IMR-90 (cell line): ENCODE results near the gene CSGALNACT2. TPM values are rescaled to one million over a fixed set of nuclear protein-coding genes. Genes with fewer than 3 reads are reported as not detected.

Source experiments
- ATAC-seq: fragments of 200-7000 bp; cut with Tn5 transposase; 2 replicates; pipeline ENCODE4 v1.9.1; 2020; ENCODE audit warnings: low read depth, mild to moderate bottlenecking, moderate library complexity
- BruUV-seq: library from RNA; stranded (reverse); fragments of 400-500 nt; replicated peaks from 2 replicates; lab custom pipeline; 2021; lab: Mats Ljungman, UMichigan
- CTCF ChIA-PET: fragments of 300-600 bp; formaldehyde crosslinking; extraction: SDS; loops from one replicate; lab custom pipeline; 2021; ENCODE audit warnings: antibody characterized with exemption; lab: Yijun Ruan, JAX
- POLR2A ChIA-PET: fragments of 300-600 bp; sonication (Branson Sonifier 250); formaldehyde crosslinking; loops from one replicate; lab custom pipeline; 2022; ENCODE audit warnings: antibody characterized with exemption; ENCODE audit not compliant: unreplicated experiment; lab: Charles Lee
- DNase-seq: peaks from one replicate; pipeline ENCODE4 v3.0.0; 2013
- H2AFZ ChIP-seq: replicated peaks from 2 replicates; pipeline ENCODE3; 2013; ENCODE audit warnings: low read length, mild to moderate bottlenecking; ENCODE audit not compliant: poor library complexity
- H2AK5ac ChIP-seq: 2 replicates; pipeline ENCODE4 v1.6.1; 2013; ENCODE audit warnings: low read depth, low read length, inconsistent platforms
- H2AK9ac ChIP-seq: replicated peaks from 2 replicates; pipeline ENCODE3; 2013; ENCODE audit warnings: mild to moderate bottlenecking, low read depth, low read length, moderate library complexity; ENCODE audit not compliant: poor library complexity
- H2BK120ac ChIP-seq: 2 replicates; pipeline ENCODE4 v1.6.1; 2013; ENCODE audit warnings: low read depth, low read length, inconsistent platforms
- H2BK15ac ChIP-seq: 3 replicates; pipeline ENCODE4 v1.6.1; 2013; ENCODE audit warnings: low read depth, low read length, inconsistent platforms
- H2BK20ac ChIP-seq: 2 replicates; pipeline ENCODE4 v1.6.1; 2013; ENCODE audit warnings: low read depth, mild to moderate bottlenecking, inconsistent platforms, low read length, moderate library complexity
- H2BK5ac ChIP-seq: 2 replicates; pipeline ENCODE4 v1.6.1; 2013; ENCODE audit warnings: mild to moderate bottlenecking, low read depth, low read length, inconsistent platforms; ENCODE audit not compliant: poor library complexity, severe bottlenecking
- H3K14ac ChIP-seq: replicated peaks from 2 replicates; pipeline ENCODE4 v1.6.1; 2013; ENCODE audit warnings: low read depth, low read length, inconsistent platforms
- H3K18ac ChIP-seq: 2 replicates; pipeline ENCODE4 v1.6.1; 2013; ENCODE audit warnings: low read depth, low read length, control low read depth
- H3K23ac ChIP-seq: 2 replicates; pipeline ENCODE4 v1.6.1; 2013; ENCODE audit warnings: low read depth, low read length, inconsistent platforms
- H3K27ac ChIP-seq: 2 replicates; pipeline ENCODE4 v1.5.1; 2013; ENCODE audit warnings: mild to moderate bottlenecking, control low read depth, low read length; ENCODE audit not compliant: insufficient read depth
- H3K27me3 ChIP-seq: 2 replicates; pipeline ENCODE4 v1.6.1; 2013; ENCODE audit warnings: low read length; ENCODE audit not compliant: control insufficient read depth, insufficient read depth
- H3K36me3 ChIP-seq: 2 replicates; pipeline ENCODE4 v1.6.1; 2013; ENCODE audit warnings: low read length, mixed read lengths; ENCODE audit not compliant: control insufficient read depth, insufficient read depth
- H3K4ac ChIP-seq: 2 replicates; pipeline ENCODE4 v1.6.1; 2013; ENCODE audit warnings: low read depth, low read length, inconsistent platforms
- H3K4me1 ChIP-seq: 2 replicates; pipeline ENCODE4 v1.6.1; 2013; ENCODE audit warnings: low read length, mixed read lengths; ENCODE audit not compliant: control insufficient read depth, insufficient read depth
- H3K4me2 ChIP-seq: 2 replicates; pipeline ENCODE4 v1.6.1; 2013; ENCODE audit warnings: low read depth, mild to moderate bottlenecking, control low read depth, low read length, moderate library complexity
- H3K4me3 ChIP-seq: 2 replicates; pipeline ENCODE4 v1.5.1; 2013; ENCODE audit warnings: low read depth, mild to moderate bottlenecking, control low read depth, low read length, moderate library complexity; ENCODE audit not compliant: insufficient read depth
- H3K56ac ChIP-seq: 2 replicates; pipeline ENCODE4 v1.6.1; 2013; ENCODE audit warnings: low read length, inconsistent platforms; ENCODE audit not compliant: insufficient read depth; ENCODE audit errors: extremely low read depth
- H3K79me1 ChIP-seq, 2 experiments: 2 replicates each; pipeline ENCODE4 v1.6.1; 2013; ENCODE audit warnings: low read length in 2 of 2, inconsistent platforms in 1 of 2, low read depth in 1 of 2
- H3K9ac ChIP-seq: 2 replicates; pipeline ENCODE4 v1.6.1; 2013; ENCODE audit warnings: low read depth, low read length, control low read depth
- H3K9me1 ChIP-seq: 2 replicates; pipeline ENCODE4 v1.6.1; 2013; ENCODE audit warnings: low read length, inconsistent platforms; ENCODE audit not compliant: insufficient read depth
- H3K9me3 ChIP-seq: 2 replicates; pipeline ENCODE4 v1.6.1; 2013; ENCODE audit warnings: low read length; ENCODE audit not compliant: control insufficient read depth, insufficient read depth
- H4K20me1 ChIP-seq: 2 replicates; pipeline ENCODE4 v1.6.1; 2013; ENCODE audit warnings: low read length, inconsistent platforms; ENCODE audit not compliant: insufficient read depth
- H4K5ac ChIP-seq: 2 replicates; pipeline ENCODE4 v1.6.1; 2013; ENCODE audit warnings: mild to moderate bottlenecking, low read depth, low read length, control low read depth
- H4K8ac ChIP-seq, 2 experiments: 2 replicates each; pipeline ENCODE4 v1.6.1; 2013; ENCODE audit warnings: low read depth in 2 of 2, low read length in 2 of 2, control low read depth in 1 of 2, inconsistent platforms in 1 of 2
- H4K91ac ChIP-seq: 2 replicates; pipeline ENCODE4 v1.6.1; 2013; ENCODE audit warnings: low read depth, low read length, inconsistent platforms; ENCODE audit not compliant: insufficient read depth
- MAFK ChIP-seq: IDR thresholded peaks from 2 replicates; pipeline ENCODE4 v1.6.1; 2012; ENCODE audit warnings: low read depth, low read length, improper control_type of control experiment
- NFE2L2 ChIP-seq: fragments of 150-350 bp; IDR thresholded peaks from 2 replicates; pipeline ENCODE4 v1.6.1; 2016; ENCODE audit warnings: low read depth, mild to moderate bottlenecking, low read length
- POLR2A ChIP-seq: IDR thresholded peaks from 2 replicates; pipeline ENCODE4 v1.6.1; 2012; ENCODE audit warnings: mild to moderate bottlenecking, low read depth, low read length
- RAD21 ChIP-seq: IDR thresholded peaks from 2 replicates; pipeline ENCODE4 v1.6.1; 2012; ENCODE audit warnings: low read length, improper control_type of control experiment
- USF2 ChIP-seq: fragments of 150-350 bp; IDR thresholded peaks from 2 replicates; pipeline ENCODE4 v1.6.1; 2017; ENCODE audit warnings: mild to moderate bottlenecking, antibody characterized with exemption, low read length, low read depth
- WGBS, 2 experiments: methylation state at CpG; one replicate each; pipeline versions ENCODE4 v1.1.5 to v1.1.7; 2013; ENCODE audit warnings: missing lambda C conversion rate in 2 of 2; ENCODE audit not compliant: insufficient read length in 1 of 2; ENCODE audit errors: extremely low coverage in 2 of 2; 5-methylcytosine and 5-hydroxymethylcytosine counted together
- dilution Hi-C: fragments of 300-500 bp; cut with HindIII; formaldehyde crosslinking; loops from one replicate; pipeline ENCODE4 v1.14.3; 2018; ENCODE audit warnings: low sequenced_read_pairs; ENCODE audit not compliant: unreplicated experiment
- in situ Hi-C: fragments of 300-500 bp; cut with MboI; formaldehyde crosslinking; loops from 3 replicates; pipeline ENCODE4 v1.14.3; 2019; ENCODE audit warnings: low sequenced_read_pairs, inconsistent platforms, mixed read lengths
- intact Hi-C: fragments of 100-400 bp; cut with micrococcal nuclease; formaldehyde crosslinking; loops from 2 replicates; pipeline ENCODE4 v1.10.0; 2022
- polyA plus RNA-seq, 3 experiments: library from polyadenylated mRNA; depleted of rRNA; stranded (reverse); fragments of >200 nt; gene quantifications; 2 replicates each; pipeline ENCODE4 v1.2.3, GENCODE V29; 2012; ENCODE audit warnings: low replicate concordance in 1 of 3
- total RNA-seq: library from RNA; depleted of rRNA; stranded (reverse); fragments of >200 nt; gene quantifications from 2 replicates; pipeline ENCODE4 v1.2.3, GENCODE V29; 2012
- TF ChIP-seq, protein P1 (sequence below): fragments of 150-350 bp; IDR thresholded peaks from 2 replicates; pipeline ENCODE4 v1.6.1; 2016; ENCODE audit warnings: low read depth, mild to moderate bottlenecking, low read length, moderate library complexity, borderline replicate concordance

The CSGALNACT2 gene
- total and polyA plus RNA-seq, 2 of the 4 experiments (the other 2 are of a cell fraction), result 6.5 to 13.1 TPM

DNA sequence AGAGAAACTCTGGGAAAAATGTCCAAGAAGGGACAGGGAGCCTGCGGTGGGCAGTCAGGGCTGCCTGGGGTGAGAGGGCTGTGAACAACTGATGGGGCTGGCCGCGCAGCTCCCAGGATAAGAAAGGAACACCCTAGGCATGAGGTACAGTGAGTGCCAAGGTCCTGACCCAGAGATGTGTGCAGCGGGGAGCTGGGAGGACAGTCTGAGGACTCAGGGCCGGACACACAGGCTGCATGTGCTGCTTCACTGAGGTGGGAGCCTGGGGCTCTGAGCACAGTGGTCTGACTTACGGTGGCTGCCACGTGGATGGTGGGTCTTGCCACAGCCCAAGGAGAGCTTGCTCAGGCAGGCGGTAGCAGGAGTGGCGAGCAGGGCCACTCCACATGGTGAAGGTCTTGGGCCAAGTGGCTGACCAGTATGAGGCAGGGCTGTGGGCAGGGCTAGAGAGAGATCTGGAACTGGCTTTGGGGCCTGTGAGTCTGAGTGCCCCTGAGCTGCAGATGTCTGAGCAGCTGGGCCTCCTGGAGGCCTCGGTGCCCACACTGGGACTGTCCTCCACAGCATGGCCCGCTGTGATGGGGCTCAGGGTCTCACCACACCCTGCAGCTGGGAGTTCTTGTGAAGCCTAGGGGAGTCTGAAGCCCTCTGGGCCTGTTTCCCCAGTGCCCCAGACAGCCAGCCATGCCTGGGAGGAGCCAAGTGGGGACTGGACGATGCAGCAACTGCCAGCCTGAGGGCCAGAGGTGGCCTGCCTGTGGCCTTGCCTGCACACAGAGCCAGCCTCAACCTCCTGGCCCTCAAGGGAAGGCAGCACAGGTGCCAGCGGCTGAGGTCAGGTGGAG lies 68.4 kb downstream of the CSGALNACT2 start:
- no peak overlapping the region for H2BK5ac ChIP-seq
- no peak overlapping the region for H4K91ac ChIP-seq
- no peak overlapping the region for H3K4ac ChIP-seq
- H3K27me3 ChIP-seq, result peaks cover 3% of the 10 kb centered on the region; the same call in 1 of the 2 replicates
- ATAC-seq (no peak), DNase-seq (no peak)
- no peak overlapping the region for H3K23ac ChIP-seq
- CTCF ChIA-PET, result no interaction called here
- H3K79me1 ChIP-seq, result no peaks in the 10 kb centered on the region
- H2BK20ac ChIP-seq, result no peak overlapping the region
- no peak for TF ChIP-seq NFE2L2
- no peak for TF ChIP-seq MAFK
- TF ChIP-seq, protein P1, sequence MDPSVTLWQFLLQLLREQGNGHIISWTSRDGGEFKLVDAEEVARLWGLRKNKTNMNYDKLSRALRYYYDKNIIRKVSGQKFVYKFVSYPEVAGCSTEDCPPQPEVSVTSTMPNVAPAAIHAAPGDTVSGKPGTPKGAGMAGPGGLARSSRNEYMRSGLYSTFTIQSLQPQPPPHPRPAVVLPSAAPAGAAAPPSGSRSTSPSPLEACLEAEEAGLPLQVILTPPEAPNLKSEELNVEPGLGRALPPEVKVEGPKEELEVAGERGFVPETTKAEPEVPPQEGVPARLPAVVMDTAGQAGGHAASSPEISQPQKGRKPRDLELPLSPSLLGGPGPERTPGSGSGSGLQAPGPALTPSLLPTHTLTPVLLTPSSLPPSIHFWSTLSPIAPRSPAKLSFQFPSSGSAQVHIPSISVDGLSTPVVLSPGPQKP, result no peak
- no peak for TF ChIP-seq USF2
- no peak for TF ChIP-seq POLR2A
- TF ChIP-seq RAD21, result no peak
- no peaks in the 10 kb centered on the region; the same call in 1 of the 2 replicates for H4K20me1 ChIP-seq
- H3K36me3 ChIP-seq, result no peaks in the 10 kb centered on the region
- no peaks in the 10 kb centered on the region for H3K9me3 ChIP-seq
- H3K4me1 ChIP-seq, result no peaks in the 10 kb centered on the region; the same call in 1 of the 2 replicates
- BruUV-seq, result no TSS peak
- H3K18ac ChIP-seq, result no peak overlapping the region
- dilution Hi-C loops (no loop called here), in situ Hi-C loops (no loop called here), intact Hi-C loops (loop anchor here (5.0 to 10.0 kb wide), 2 partner anchors 138 to 256 kb away; no protein-coding TSS in a partner anchor)
- no peak overlapping the region for H4K5ac ChIP-seq
- H3K9ac ChIP-seq, result no peak overlapping the region
- no peaks in the 10 kb centered on the region for H3K9me1 ChIP-seq
- 86% methylated on average over 8 of the region's 13 CpGs; no CpG with 5 or more reads in 1 of the 2 experiments for WGBS, 2 experiments
- H3K56ac ChIP-seq, result no peak overlapping the region
- no peak overlapping the region for H2BK15ac ChIP-seq
- no peak overlapping the region for H2AFZ ChIP-seq
- H2AK9ac ChIP-seq, result no peak overlapping the region
- H2AK5ac ChIP-seq, result no peak overlapping the region
- H3K27ac ChIP-seq, result no peak overlapping the region
- H3K14ac ChIP-seq, result no peak overlapping the region
- H3K4me3 ChIP-seq, result no peak overlapping the region
- H3K4me2 ChIP-seq, result no peak overlapping the region
- H4K8ac ChIP-seq, result no peak overlapping the region
- H2BK120ac ChIP-seq, result no peak overlapping the region
- POLR2A ChIA-PET, result no interaction called here
